GM18858 (cell line): ENCODE measurements around the gene CSNK2B.

Experiments used
- ATAC-seq: cut with Tn5 transposase; IDR thresholded peaks from one replicate; pipeline ENCODE4 v1.9.1; 2021; ENCODE audit not compliant: unreplicated experiment

The CSNK2B gene

DNA sequence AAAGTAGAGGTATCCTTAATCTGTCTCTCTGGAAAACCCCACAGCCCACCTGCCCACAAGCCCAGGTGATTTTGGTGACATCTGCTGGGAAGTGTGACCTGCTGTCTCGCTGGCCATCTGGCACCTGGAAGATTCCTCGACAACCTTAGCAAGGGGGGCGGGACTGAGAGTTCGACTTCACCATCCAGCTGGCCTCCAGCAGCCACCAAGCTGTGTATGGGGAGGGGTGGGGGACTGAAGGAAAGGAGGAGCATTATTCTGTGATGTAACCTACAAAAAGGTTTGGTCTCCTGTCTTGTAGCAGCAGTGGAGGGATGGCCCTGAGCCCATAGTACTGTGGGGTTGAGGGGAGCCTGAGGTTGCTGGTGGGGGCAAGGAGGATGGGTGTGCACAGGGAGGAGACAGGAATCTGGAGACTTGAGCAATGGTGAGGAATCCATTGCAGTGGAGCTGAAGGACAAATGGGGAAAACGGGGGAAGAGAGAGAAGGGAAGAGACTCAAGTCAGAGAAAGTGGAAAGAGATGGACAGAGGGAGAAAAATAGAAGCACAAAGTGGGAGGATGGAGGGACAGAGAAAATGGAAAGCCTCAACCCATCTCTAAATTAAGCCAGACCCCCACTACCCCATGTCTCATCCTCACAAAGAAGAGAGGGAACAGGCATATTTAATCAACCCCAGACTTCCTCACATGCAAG lies 44.8 kb downstream of the CSNK2B start:
- ATAC-seq: no peak

- no peak for ATAC-seq
Observed at GRCh38 chr6:31711233-31711632, 45.4 kb downstream of the CSNK2B start.

- ATAC-seq: no peak
Observed at GRCh38 chr6:31712296-31712695, 46.4 kb downstream of the CSNK2B start.

DNA sequence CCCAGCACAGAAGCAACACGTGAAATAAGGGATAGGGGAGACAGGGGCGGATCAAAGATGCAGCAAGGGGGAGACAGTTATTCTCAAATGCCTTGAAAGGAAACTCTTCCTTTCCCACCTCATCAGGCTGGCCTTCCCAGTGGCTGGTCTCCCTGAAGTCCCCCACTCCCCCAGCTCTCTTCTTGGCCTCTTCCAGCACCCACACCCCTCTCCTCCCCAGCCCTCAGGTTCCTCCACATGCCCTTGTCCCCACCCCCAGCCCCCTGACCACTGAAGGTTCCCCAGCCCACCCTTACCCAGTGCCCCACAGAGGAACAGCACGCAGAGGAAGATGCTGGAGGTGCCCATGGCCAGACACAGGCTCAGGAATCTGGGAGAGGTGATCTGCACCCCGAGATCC lies 47.6 kb downstream of the CSNK2B start:
- ATAC-seq: no peak

GRCh38 chr6:31713991-31714684 lies 48.3 kb downstream of the CSNK2B start:
- no peak for ATAC-seq

DNA sequence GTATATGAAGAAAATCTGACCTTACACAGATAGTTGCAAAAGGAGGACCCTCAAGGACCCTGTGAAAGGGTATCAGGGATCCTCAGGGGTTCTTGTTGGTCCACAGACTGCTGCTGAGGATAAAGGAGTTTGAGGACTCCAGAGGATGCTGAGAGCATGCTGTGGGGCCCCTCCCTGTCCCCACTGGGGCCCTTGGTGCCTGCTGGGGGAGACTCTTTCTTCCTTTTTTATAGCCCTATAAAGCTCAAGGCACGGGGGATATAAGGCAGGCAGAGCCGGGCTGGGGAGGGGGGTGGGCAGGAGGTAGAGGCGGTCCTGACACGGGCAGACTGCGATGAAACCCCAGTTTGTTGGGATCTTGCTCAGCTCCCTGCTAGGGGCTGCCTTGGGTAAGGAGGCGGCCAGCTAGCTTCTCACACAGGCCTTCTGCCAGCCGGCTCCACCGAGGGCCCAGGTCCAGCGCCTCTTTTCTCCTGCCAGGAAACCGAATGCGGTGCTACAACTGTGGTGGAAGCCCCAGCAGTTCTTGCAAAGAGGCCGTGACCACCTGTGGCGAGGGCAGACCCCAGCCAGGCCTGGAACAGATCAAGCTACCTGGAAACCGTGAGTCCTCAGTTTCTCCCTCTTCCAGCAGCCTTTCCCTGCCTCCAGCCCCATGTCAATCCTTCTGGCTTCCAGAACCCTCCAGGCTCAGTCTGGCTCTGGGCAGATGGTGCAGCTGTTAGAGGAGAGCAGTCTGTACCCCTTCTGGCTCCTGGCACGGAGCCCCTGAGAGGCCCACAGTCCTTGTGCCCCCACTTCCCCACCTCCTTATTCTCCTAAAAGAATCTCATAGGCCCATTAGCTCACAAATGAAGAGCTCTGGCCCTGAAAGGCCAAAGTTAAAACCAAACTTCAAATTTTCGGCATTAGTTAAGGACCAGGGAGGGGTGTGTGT lies 49.4 kb downstream of the CSNK2B start, which contains the start of gene LY6G6D:
Gene LY6G6D, plus strand, starts transcription at position 327 of the 937 bp plus-strand sequence. Its CDS starts 8 bp downstream, at position 335.
- no peak for ATAC-seq

DNA sequence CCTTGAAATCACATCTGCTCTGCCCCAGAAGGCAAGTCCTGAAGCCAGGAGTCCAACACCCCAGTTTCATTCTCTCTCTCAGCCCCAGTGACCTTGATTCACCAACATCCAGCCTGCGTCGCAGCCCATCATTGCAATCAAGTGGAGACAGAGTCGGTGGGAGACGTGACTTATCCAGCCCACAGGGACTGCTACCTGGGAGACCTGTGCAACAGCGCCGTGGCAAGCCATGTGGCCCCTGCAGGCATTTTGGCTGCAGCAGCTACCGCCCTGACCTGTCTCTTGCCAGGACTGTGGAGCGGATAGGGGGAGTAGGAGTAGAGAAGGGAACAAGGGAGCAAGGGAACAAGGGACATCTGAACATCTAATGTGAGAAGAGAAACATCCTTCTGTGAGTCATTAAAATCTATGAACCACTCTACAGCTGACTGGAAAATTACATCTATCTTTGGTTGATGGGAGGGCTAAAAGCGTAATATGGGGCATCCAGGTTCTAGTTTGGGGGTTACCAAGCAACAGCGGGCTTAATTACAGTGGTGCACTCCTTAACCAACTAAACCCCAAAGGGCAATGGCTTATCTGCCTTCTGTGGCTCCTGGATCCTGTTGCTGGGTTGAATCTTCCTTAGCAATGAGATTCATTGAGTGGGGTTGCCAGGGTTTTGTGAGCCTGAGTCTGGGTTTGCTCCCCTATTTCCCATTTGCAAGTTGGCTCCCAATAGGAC lies 51.8 kb downstream of the CSNK2B start:
- ATAC-seq: no peak

- no peak for ATAC-seq
Observed at GRCh38 chr6:31718265-31718664, 52.4 kb downstream of the CSNK2B start.

- ATAC-seq: no peak
Observed at GRCh38 chr6:31719001-31719400, 53.1 kb downstream of the CSNK2B start.
